Neuron (in vitro differentiated cells): Measurements from ENCODE around the gene LRRC74B.

ENCODE experiments used
- H2AFZ ChIP-seq: one replicate; pipeline ENCODE4 v1.6.1; 2013; ENCODE audit warnings: low read depth, mild to moderate bottlenecking, inconsistent platforms, low read length, moderate library complexity
- H3K27me3 ChIP-seq: one replicate; pipeline ENCODE4 v1.6.1; 2013; ENCODE audit warnings: low read length; ENCODE audit not compliant: insufficient read depth
- H3K36me3 ChIP-seq: one replicate; pipeline ENCODE4 v1.6.1; 2013; ENCODE audit warnings: low read length; ENCODE audit not compliant: insufficient read depth
- H3K4me1 ChIP-seq: one replicate; pipeline ENCODE4 v1.6.1; 2013; ENCODE audit warnings: low read length; ENCODE audit not compliant: insufficient read depth
- H3K4me3 ChIP-seq: 2 replicates; pipeline ENCODE4 v1.5.1; 2013; ENCODE audit warnings: mild to moderate bottlenecking, low read length, moderate library complexity
- H3K9me3 ChIP-seq: one replicate; pipeline ENCODE4 v1.6.1; 2013; ENCODE audit warnings: low read length

LRRC74B gene, protein sequence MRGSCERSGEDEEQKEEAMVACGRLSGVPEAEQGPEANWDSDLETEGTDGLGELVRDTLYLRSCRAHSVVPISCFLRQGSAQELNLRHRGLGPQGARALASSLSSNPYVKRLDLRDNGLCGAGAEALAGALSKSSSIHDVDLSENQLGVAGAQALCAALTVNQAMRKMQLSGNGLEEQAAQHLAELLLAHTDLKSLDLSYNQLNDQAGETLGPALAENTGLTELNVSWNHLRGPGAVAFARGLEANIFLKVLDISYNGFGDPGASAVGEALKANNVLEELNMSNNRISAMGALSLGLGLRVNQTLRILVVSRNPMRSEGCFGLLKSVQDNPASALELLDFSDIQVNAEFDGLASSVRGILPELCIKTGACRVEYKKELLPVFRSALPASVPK

DNA sequence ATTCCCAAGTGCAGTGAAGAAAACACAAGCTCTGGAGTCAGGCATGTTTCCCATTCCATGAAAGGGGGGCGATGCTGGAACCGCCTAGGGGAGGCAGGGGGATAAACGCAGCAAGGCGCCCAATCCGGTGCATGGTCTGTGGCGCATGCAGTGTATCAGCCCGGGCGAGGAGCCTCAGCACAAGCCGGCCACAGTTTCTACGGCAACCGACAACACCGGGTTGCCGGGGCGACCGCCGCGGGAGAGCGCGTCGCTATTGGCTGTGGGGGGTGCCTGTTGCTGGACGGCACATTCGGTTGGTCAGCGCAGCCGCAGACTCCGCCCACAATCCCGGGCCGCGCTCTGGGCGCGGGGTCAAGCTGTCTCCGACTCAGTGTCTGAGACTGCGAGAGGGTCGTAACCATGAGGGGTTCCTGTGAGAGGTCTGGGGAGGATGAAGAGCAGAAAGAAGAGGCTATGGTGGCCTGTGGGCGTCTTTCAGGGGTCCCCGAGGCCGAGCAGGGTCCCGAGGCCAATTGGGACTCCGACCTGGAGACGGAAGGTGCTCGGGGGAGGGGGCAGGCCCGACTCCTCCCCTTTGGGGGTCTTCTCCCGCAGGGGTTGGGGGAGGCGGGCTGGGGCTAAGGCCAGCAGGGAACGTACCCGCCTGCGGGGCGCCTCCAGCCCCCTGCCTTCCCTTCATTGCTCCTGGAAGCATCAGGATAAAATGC lies at the start of gene LRRC74B:
TSS of gene LRRC74B (plus strand) at position 362 of the 710 bp plus-strand sequence. CDS start at position 403, 41 bp downstream.
- H3K9me3 ChIP-seq: no peaks in the 10 kb centered on the region
- peaks cover 21% of the 10 kb centered on the region for H3K4me1 ChIP-seq
- peaks cover 3% of the 10 kb centered on the region for H3K27me3 ChIP-seq
- H2AFZ ChIP-seq: peak within 1 kb of the TSS; percentile 82
- H3K4me3 ChIP-seq: peak within 1 kb of the TSS; percentile 67
- H3K36me3 ChIP-seq: no peaks in the 10 kb centered on the region

DNA sequence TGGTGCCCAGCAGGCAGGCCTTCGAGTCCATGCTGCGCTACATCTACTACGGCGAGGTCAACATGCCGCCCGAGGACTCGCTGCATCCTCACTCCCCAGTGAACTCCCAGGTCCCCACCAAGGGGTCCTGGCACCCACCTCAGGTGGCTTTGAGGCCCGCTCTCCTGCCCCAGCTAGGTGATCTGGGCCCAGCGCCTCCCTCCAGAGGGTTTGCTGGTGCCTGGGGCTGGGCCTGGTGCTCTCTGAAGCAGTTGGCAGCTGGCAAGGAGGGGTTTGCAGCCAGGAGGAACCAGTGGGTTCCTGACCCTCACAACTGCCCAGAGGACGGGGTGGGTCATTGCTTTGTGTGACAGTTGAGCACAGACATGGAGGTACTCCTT lies 49.7 kb upstream of the LRRC74B start:
- Histone ChIP-seq H3K4me3 (no peak overlapping the region), H3K4me1 (peaks cover 11% of the 10 kb centered on the region), H3K27me3 (no peaks in the 10 kb centered on the region), H2AFZ (no peak overlapping the region), H3K9me3 (no peaks in the 10 kb centered on the region), H3K36me3 (peaks cover 53% of the 10 kb centered on the region)

DNA sequence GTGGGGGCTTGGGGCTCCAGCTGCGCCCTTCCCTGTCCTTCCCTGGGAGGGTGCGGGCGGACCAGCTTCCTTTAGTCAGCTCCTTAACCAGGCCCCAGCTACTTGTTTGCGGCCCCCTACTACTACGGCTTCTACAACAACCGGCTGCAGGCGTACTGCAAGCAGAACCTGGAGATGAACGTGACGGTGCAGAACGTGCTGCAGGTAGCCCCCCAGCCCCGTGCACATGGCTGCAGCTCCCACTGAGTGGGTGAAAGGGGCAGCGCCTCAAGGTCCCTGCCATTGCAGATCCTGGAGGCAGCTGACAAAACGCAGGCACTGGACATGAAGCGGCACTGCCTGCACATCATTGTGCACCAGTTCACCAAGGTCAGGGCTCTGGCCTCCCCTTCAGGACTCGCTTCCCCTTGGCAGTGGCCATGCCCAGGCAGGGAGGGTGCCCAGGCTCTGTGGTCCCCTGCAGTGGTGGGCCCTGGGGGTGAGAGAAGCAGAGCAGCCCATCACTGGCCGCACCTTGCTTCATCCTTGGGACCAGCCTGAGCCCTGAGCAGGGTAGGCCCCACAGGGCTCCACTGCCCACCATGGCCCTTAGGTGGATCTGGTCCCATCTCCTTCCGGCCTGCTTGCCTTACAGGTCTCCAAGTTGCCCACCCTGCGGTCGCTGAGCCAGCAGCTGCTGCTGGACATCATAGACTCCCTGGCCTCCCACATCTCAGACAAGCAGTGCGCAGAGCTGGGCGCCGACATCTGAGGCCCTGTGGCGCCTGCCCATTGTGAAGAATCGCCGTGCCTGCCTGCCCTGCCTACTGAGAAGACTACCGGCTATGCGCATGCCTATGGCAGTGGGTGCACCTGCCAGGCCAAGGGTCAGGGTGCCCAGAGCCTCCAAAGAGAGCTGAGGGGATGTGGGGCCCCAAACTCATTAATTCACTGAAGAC lies 48.9 kb upstream of the LRRC74B start:
- H2AFZ ChIP-seq: no peak overlapping the region
- no peaks in the 10 kb centered on the region for H3K27me3 ChIP-seq
- peaks cover 51% of the 10 kb centered on the region for H3K36me3 ChIP-seq
- peaks cover 12% of the 10 kb centered on the region for H3K4me1 ChIP-seq
- H3K9me3 ChIP-seq: no peaks in the 10 kb centered on the region
- H3K4me3 ChIP-seq: no peak overlapping the region

DNA sequence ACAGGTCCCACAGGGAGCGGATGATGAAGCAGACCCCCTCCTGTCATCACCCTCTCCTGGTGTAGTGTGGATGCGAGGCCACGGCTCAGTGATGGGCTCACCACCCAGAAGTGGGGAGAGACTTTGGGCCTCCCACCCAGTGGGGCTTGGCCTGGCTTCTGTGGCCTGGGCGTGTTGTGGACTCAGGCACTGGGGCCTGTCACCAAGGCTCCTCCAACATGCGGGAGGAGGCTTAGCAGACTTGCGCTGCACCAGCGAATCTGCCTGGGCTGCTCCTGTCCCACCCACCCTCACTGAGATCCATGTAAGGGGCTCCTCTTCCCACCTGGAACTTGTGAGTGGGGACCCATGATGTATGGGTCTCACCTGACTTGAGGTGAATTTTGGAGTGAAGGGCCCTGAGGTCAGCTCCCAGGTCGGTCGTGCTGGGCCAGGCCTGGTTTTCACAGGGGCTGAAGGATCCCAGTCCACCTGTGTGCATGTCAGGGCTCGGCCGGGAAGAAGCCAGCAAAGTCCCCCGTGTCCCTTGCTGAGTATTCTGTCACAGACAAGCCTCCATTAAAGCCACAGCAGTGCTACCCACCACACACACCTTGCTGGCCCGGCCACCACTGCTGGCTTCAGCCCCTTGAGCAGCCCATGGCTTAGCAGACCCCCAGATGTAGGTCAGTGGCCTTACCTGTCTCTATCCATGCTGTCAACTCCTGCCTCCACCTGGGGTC lies 48.0 kb upstream of the LRRC74B start:
- Histone ChIP-seq H3K36me3 (peaks cover 43% of the 10 kb centered on the region), H2AFZ (no peak overlapping the region), H3K4me1 (peaks cover 13% of the 10 kb centered on the region), H3K4me3 (no peak overlapping the region), H3K9me3 (no peaks in the 10 kb centered on the region), H3K27me3 (no peaks in the 10 kb centered on the region)

DNA sequence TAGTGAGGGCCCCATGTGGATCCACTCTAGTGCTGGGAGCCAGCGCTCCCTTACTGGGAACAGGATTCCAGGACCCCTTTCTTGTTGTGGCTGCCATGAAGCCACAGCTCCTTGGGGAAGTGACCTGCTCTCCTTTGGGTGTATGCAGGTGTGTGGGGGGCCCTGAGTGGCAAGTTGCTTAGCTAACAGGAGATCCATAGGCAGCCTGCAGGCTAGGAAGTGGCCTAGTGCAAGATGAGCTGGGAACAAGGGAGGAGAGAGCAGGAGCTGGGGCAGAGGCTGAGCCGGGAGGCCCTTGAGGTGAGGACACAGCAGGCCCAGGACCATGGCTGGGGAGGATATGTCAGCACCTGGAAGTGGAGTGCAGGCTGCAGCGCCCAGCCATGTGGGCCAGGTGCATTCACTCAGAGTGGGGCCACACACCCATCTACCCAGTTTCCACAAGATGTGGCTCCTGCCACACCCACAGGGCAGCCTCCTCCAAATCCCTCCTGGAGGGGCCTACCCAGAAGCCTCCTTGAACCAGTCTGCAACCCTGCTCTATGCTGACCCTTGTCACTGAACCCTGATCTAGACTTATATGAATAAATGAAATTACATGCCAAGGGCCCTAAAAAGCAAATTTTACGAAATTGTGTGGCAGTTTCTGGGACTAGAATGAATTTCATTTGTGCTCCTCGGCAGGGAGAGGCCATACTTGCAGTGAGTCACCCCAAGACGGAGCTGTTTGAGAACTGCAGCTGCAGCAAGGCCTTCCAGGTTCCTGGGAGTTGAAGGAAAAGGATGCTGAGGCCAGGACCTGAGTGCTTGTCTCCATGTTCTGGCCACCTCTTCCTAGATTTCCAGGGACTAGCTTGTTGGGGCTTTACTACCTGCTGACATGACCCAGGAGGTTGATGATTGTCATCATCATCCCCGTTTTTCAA lies 47.1 kb upstream of the LRRC74B start:
- Histone ChIP-seq H3K9me3 (no peaks in the 10 kb centered on the region), H3K27me3 (no peaks in the 10 kb centered on the region), H3K4me3 (no peak overlapping the region), H2AFZ (no peak overlapping the region), H3K4me1 (peaks cover 19% of the 10 kb centered on the region), H3K36me3 (peaks cover 38% of the 10 kb centered on the region)

DNA sequence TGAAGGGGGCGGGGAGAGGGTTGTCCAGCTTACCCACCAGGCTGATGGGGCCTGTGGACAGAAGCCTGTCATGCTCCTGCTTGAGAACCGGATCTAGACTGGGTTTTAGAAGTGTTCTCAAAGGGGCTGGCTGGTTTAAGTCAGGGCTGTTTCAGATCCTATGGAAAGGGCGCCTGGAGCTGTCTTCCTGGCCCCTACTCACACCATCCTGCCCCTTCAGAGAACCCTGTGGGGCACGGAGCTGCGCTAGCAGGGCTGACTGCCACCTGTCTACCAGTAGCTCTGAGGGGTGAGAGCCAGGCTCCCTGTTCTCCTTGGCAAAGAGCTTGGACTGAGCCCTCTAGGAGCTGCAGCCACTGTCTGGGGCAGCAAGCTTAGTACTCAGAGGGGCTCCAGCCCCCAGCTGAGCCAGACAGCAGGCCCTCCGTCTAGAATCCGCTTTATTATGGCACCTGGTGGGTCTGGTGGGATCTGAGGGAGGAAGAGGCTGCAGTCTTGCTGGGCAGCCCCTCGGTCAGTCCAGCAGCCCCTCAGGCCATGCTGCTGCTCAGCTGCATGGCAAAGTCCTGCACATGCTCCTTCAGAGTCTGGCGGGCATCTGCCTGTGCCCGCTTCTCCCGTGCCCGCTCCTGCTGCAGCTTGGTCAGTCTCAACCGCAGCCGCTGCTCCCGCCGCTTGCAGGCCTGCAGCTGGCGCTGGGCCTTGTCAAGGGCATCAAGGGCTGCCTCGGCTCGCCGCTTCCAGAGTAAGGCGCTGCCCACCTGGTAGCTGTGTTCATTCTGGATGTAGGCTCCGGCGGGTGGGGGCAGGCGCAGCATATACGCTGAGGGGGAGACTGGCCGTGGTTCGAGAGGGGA lies 46.2 kb upstream of the LRRC74B start:
- no peaks in the 10 kb centered on the region for H3K9me3 ChIP-seq
- peaks cover 19% of the 10 kb centered on the region for H3K4me1 ChIP-seq
- peaks cover 35% of the 10 kb centered on the region for H3K36me3 ChIP-seq
- H2AFZ ChIP-seq: no peak overlapping the region
- H3K4me3 ChIP-seq: no peak overlapping the region
- H3K27me3 ChIP-seq: no peaks in the 10 kb centered on the region

DNA sequence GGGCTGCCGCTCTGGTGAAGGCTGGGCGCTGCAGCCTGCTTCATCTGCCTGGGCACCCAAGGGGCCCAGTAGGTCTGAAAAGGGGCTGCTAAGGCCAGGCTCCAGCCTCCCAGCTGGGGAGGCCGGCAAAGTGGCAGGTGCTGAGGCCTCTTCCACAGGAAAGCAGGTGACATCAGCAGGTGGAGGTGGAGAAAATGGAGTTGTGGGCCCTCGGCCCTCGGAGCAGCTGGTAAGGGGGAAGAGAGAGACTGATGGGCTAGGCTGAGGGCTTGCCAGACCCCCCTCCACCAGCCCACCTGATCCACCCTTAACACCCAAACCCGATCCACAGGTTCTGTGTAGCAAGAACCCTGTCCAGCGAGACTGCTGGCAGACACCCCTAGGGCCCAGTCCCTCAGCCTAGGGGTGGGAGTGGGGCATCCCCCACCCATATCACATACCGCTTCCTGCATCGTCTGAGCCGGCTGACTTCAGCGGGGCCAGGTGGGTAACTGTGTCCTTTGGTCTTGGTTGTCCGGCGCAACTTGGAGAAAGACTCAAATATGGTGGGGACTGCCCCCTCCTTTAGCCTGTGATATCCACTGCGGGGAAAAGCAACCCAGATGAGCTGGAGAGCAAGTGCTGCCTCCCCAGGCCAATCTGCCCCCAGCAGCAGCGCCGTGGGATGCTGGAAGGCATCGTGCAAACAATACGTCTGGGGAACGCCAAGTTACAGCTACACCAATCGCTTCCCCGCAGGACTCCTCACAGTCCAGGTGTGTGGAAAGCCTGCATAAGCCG lies 45.3 kb upstream of the LRRC74B start:
- no peaks in the 10 kb centered on the region for H3K9me3 ChIP-seq
- no peaks in the 10 kb centered on the region for H3K27me3 ChIP-seq
- peaks cover 32% of the 10 kb centered on the region for H3K36me3 ChIP-seq
- H3K4me1 ChIP-seq: peaks cover 19% of the 10 kb centered on the region
- no peak overlapping the region for H2AFZ ChIP-seq
- H3K4me3 ChIP-seq: peak overlapping the region; percentile 60

DNA sequence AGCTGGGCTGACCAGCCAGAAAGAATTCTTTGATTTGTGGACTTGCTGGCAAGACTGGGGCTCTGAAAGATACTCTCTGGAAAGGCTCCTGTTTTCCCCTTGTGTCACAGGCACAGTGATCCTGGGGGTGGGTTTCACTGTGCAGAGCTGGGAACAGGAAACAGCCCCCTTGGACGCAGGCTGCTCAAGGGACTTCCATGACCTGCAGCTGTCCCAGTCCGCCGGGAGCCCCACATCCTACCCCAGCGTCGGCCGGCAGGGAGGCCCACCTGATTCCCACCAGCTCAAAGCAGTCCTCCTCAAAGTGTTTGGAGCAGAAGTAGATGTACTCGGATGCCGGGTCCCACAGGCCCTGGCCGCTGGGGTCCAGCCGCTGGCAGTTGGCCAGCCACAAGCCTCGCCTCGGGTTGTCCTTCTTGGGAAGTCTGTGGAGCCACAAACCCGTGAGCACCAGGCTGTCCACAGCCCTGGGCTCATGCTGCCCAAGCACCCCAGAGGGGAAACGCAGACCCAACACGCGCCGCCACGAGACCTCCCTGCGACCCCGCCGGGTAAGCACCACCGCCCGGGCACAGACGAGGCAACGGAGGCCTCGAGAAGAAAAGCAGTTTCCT lies 44.7 kb upstream of the LRRC74B start:
- Histone ChIP-seq H3K4me3 (peak overlapping the region; percentile 60), H3K4me1 (peaks cover 19% of the 10 kb centered on the region), H2AFZ (peak overlapping the region; percentile 61), H3K9me3 (no peaks in the 10 kb centered on the region), H3K36me3 (peaks cover 30% of the 10 kb centered on the region), H3K27me3 (no peaks in the 10 kb centered on the region)

DNA sequence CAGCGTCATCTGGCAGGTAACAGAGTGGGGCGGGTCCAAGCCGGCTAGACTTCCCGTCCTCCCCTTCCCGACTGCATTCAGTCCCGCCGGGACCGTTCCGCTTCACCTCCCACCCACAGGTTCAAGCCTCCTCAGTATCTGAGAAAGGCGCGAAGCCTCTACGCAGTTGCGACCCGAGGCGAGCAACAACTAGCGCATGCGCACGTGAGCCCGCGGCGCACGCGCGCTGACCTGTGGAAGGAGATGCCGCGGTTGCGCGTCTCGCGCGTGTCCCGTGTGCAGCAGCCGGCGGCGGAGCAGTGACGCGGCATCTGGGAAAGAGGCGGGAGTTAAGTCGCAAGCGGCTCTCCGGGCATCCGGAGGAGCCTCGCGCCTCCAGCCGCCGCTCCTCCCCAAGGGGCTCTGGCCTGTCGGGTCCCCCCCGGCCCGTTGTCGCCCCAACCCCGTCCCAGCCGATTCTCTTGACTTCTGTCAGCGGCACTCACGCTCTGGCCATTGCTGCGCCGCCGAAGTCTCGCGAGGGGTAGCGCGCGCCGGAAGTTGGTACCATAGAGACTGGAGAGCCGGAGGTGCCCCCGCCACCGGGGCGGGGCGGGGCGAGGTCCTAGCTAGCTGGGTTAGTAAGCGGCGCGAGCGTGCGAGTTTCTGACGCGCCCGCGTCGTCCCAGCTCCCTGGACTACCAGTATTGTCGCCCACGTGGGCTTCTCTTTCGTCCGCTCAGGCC lies 44.0 kb upstream of the LRRC74B start, which contains the start of gene THAP7:
TSS of gene THAP7 (minus strand) at position 518 of the 725 bp plus-strand sequence. CDS start at position 311, 207 bp downstream.
- peaks cover 19% of the 10 kb centered on the region for H3K4me1 ChIP-seq

DNA sequence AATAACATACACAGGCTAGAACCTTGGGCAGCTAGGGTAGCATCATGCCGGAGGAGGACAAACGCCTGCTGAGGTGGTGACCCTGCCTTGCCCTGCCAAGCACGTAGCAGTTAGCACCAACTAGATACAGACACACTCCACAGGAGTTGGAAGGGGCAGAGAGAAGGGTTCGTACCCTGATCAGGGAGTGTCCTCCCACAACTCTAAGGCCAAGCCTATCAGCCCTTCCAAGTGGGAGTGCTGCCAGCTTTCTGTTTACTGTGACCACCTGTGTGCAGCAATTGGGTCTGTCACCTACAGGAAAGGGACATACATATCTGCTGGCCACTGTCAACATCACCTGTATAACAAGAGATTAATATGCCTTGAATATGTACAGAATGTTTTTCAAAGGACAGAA lies 42.0 kb upstream of the LRRC74B start:
- peaks cover 23% of the 10 kb centered on the region for H3K36me3 ChIP-seq
- no peak overlapping the region for H3K4me3 ChIP-seq
- H3K4me1 ChIP-seq: peaks cover 19% of the 10 kb centered on the region

More for the DNA sequence above, 44.0 kb upstream of the LRRC74B start, which contains the start of gene THAP7:
- H3K4me3 ChIP-seq: peak within 1 kb of the TSS; percentile 60
- no peaks in the 10 kb centered on the region for H3K27me3 ChIP-seq
- peaks cover 29% of the 10 kb centered on the region for H3K36me3 ChIP-seq
- no peaks in the 10 kb centered on the region for H3K9me3 ChIP-seq
- H2AFZ ChIP-seq: peak within 1 kb of the TSS; percentile 61

More for the DNA sequence above, 42.0 kb upstream of the LRRC74B start:
- Histone ChIP-seq H3K9me3 (no peaks in the 10 kb centered on the region), H3K27me3 (no peaks in the 10 kb centered on the region), H2AFZ (no peak overlapping the region)
